Neuron (in vitro differentiated cells): ENCODE data around the gene CAMTA1.

Experiments used
- H2AFZ ChIP-seq: one replicate; pipeline ENCODE4 v1.6.1; 2013; ENCODE audit warnings: low read depth, mild to moderate bottlenecking, inconsistent platforms, low read length, moderate library complexity
- H3K27me3 ChIP-seq: one replicate; pipeline ENCODE4 v1.6.1; 2013; ENCODE audit warnings: low read length; ENCODE audit not compliant: insufficient read depth
- H3K36me3 ChIP-seq: one replicate; pipeline ENCODE4 v1.6.1; 2013; ENCODE audit warnings: low read length; ENCODE audit not compliant: insufficient read depth
- H3K4me1 ChIP-seq: one replicate; pipeline ENCODE4 v1.6.1; 2013; ENCODE audit warnings: low read length; ENCODE audit not compliant: insufficient read depth
- H3K4me3 ChIP-seq: 2 replicates; pipeline ENCODE4 v1.5.1; 2013; ENCODE audit warnings: mild to moderate bottlenecking, low read length, moderate library complexity
- H3K9me3 ChIP-seq: one replicate; pipeline ENCODE4 v1.6.1; 2013; ENCODE audit warnings: low read length

The CAMTA1 gene

DNA sequence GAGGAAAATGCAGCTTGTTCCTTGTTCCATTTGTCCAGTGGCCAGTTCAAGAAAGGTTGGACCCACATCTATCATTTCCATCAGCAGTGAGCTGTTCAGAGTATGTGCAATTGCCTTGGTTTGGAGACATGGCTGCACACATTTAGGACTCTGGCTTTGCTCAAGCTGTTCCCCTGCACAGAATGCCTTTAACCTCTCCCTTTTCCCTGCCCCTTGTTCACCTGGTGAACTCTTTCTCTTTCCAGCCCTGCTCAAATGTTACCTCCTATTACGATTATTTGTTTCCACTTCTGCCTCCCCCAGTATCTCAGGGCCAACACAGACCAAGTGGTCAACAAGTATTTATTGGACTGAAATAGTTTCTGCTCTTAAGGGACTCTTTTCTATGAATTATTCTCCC, 385.9 kb downstream of the CAMTA1 start:
- H3K27me3 ChIP-seq: no peaks in the 10 kb centered on the region
- no peaks in the 10 kb centered on the region for H3K9me3 ChIP-seq
- H2AFZ ChIP-seq: no peak overlapping the region
- H3K36me3 ChIP-seq: no peaks in the 10 kb centered on the region
- no peak overlapping the region for H3K4me3 ChIP-seq
- H3K4me1 ChIP-seq: no peaks in the 10 kb centered on the region

DNA sequence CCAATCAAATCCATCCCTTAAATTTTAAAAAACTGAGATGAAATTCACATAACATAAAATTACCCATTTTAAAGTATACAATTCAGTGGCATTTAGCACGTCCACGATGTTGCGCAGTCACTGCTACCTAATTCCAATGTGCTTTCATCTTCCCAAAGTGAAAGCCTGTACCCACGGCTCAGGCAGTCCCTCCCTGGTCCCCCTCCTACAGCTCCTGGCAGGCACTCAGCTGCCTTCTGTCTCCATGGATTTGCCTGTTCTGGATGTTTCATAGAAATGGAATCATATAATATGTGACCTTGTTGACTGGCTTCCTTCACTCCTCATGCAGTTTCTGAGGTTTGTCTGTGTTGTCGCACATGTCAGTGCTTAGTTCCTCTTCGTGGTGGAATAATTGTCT, 386.3 kb downstream of the CAMTA1 start:
- Histone ChIP-seq H2AFZ (no peak overlapping the region), H3K36me3 (no peaks in the 10 kb centered on the region), H3K4me1 (no peaks in the 10 kb centered on the region), H3K27me3 (no peaks in the 10 kb centered on the region), H3K4me3 (no peak overlapping the region), H3K9me3 (no peaks in the 10 kb centered on the region)

DNA sequence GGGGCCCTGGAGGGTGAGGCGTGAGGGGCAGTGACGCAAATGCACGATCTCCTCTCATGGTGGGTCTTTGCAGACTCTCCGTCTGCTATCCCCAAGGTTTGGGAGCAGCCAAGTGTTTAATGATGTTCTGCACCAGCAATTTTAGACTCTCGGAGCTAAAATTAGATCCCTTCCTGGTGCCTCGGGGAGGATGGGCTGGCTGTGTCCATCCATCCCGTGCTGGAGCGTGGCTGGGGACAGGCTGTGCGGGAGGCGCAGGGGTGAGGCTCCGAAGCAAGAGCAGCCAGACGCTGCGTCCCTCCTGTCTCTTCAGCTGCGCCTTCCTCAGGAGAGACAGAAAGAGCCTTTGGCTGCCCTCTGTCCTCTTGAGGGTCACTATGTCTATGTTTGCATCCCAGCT, 387.6 kb downstream of the CAMTA1 start:
- Histone ChIP-seq H3K36me3 (no peaks in the 10 kb centered on the region), H3K9me3 (no peaks in the 10 kb centered on the region)

DNA sequence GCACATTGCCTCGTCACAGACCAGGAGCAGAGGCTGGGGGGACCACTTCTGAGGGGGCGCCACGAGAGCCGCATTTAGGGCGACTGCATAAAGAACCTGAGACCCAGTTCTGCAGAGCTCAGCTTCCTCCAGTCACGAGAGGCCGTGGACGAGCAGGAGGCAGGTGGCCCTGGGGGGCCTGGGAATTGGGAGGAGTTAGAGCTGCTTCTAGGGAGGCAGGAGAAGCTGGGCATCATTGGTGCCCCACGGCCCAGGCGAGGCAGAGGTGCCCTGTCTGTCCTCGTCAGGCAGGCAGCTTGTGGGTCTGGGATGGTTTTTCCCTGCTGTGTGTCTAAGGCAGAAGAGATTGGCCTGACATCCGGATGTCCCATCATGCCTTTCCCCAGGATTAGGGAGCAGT, 389.3 kb downstream of the CAMTA1 start:
- no peaks in the 10 kb centered on the region for H3K27me3 ChIP-seq
- no peaks in the 10 kb centered on the region for H3K4me1 ChIP-seq
- H3K4me3 ChIP-seq: no peak overlapping the region
- no peak overlapping the region for H2AFZ ChIP-seq
- H3K9me3 ChIP-seq: no peaks in the 10 kb centered on the region
- H3K36me3 ChIP-seq: no peaks in the 10 kb centered on the region

More for the DNA sequence above, 387.6 kb downstream of the CAMTA1 start:
- Histone ChIP-seq H3K4me3 (no peak overlapping the region), H3K27me3 (no peaks in the 10 kb centered on the region), H2AFZ (no peak overlapping the region), H3K4me1 (no peaks in the 10 kb centered on the region)

DNA sequence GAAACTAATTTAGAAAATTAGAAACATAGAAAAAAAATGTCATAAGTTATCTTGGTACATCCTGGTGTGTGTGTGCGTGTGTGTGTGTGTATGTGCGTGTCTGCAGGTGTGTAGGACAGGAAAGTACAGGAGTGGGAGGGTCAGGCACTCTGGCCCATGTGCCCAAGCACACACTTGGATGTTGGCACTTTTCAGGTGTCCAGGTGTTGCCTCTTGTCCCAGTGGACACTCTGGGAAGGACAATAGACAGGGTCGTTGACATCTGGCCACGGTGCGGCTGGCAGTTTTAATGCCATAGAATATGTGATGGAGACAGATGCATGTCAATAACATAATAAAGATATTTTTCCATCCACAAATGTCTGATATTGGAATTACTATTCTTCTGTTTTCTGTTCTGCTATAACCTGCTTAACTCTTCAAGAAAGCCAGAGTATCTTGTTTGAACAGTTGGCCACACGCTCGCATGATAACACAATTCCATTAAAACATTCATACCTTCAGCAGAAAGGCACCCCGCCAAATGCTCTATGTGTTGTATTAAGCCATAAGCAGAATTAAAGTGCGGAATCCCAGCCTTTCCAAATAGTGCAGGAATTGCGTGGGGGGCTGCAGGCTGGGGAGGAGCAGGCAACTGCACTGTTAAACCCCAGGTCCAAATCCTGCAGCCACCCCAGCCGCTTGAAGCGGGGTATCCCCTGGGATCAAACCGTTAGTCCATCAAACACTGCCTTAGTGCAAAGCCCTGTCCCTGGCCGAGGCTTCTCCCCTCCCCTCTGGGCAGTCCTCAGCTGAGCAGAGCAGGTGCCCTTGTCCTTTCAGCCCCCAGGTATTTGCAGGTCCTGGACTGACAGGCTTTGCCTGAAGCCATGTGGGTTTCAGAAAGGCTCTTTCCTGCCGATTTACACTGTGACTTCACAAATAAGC, 390.0 kb downstream of the CAMTA1 start:
- Histone ChIP-seq H3K27me3 (no peaks in the 10 kb centered on the region), H2AFZ (no peak overlapping the region)

DNA sequence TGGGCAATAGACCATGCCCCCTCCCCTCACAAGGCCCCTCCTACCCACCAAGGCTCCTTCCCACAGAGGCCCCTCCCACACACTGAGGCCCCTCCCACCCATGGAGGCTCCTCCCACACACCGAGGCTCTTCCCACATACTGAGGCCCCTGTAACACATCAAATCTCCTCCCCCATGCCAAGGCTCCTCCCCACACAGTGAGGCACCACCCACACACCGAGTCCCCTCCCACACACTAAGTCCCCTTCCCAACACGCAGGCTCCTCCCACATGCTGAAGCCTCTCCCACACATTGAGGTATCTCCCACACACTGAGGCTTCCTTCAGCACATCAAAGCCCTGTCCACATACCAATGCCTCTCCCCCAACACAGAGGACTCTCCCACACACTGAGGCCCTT, 391.8 kb downstream of the CAMTA1 start:
- H3K4me3 ChIP-seq: no peak overlapping the region
- no peaks in the 10 kb centered on the region for H3K27me3 ChIP-seq
- H2AFZ ChIP-seq: no peak overlapping the region
- no peaks in the 10 kb centered on the region for H3K9me3 ChIP-seq
- no peaks in the 10 kb centered on the region for H3K36me3 ChIP-seq
- H3K4me1 ChIP-seq: no peaks in the 10 kb centered on the region

More for the DNA sequence above, 390.0 kb downstream of the CAMTA1 start:
- Histone ChIP-seq H3K4me3 (no peak overlapping the region), H3K9me3 (no peaks in the 10 kb centered on the region), H3K36me3 (no peaks in the 10 kb centered on the region), H3K4me1 (no peaks in the 10 kb centered on the region)

DNA sequence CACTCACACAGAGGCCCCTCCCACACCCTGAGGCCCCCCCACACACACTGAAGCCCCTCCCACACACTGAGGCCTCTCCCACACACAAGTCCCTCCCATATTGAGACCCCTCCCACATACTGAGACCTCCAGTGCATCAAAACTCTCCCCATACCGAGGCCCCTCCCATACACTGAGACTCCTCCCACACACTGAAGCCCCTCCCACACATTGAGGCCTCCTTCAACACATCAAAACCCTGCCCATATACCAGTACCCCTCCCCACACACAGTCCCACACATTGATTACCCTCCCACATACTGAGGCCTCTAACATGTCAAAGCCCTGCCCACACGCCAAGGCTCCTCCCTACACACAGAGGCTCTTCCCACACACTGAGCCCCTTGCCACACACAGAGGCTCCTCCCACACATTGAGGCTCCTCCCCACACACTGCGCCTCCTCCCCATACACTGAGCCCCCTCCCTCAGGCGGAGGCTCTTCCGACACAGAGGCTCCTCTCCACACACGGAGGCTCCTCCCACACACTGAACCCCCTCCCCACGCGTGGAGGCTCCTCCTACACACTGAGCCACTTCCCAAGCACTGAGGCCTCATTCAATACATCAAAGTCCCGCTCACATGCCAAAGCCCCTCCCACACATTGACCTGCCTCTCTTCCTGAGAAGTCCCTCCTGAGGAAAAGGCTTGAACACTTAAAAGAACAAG, 392.3 kb downstream of the CAMTA1 start:
- H3K27me3 ChIP-seq: no peaks in the 10 kb centered on the region
- no peaks in the 10 kb centered on the region for H3K4me1 ChIP-seq
- no peak overlapping the region for H2AFZ ChIP-seq
- no peaks in the 10 kb centered on the region for H3K36me3 ChIP-seq
- no peak overlapping the region for H3K4me3 ChIP-seq
- no peaks in the 10 kb centered on the region for H3K9me3 ChIP-seq

DNA sequence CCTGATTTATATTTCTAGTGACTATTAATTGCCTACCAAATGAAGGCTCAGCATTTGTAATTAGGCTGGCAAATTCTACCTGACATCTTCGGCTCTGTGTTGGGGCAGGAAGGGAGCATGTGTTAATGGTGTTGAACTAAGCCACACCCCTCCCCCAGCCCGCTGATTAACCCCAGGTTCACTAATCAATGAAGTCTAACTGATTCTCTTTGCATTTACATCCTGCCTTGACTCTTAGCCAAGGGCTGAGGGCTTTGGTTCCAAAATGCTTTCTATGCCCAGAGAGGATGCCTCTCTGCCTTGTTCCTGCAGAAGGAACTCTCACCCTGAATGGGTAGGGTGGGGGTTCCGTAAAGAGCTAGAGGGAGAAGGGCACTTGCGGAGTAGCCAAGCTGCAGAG, 393.1 kb downstream of the CAMTA1 start:
- H3K36me3 ChIP-seq: no peaks in the 10 kb centered on the region
- no peaks in the 10 kb centered on the region for H3K27me3 ChIP-seq
- no peak overlapping the region for H3K4me3 ChIP-seq
- H3K4me1 ChIP-seq: no peaks in the 10 kb centered on the region
- H2AFZ ChIP-seq: no peak overlapping the region
- no peaks in the 10 kb centered on the region for H3K9me3 ChIP-seq

DNA sequence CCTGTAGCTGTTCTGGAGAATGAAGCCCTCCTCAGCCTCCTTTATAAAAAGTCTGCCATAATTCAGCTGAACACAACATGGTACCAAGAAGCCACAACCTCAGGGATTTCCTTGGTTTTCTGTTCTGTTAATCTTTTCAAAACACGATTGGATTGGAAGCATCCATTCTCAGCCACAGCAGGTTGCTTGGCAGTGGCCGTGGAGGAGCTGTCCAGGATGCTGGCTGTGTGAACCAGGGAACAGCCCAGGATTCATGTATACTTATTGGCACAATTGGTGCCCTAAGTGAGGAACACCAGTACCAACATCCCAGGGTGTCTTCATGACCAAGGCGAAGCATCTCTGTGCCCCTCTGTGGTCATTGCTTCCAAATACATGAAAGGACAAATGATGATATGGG, 393.5 kb downstream of the CAMTA1 start:
- H2AFZ ChIP-seq: no peak overlapping the region
- H3K4me1 ChIP-seq: no peaks in the 10 kb centered on the region
- H3K9me3 ChIP-seq: no peaks in the 10 kb centered on the region
- H3K4me3 ChIP-seq: no peak overlapping the region
- no peaks in the 10 kb centered on the region for H3K27me3 ChIP-seq
- H3K36me3 ChIP-seq: no peaks in the 10 kb centered on the region

DNA sequence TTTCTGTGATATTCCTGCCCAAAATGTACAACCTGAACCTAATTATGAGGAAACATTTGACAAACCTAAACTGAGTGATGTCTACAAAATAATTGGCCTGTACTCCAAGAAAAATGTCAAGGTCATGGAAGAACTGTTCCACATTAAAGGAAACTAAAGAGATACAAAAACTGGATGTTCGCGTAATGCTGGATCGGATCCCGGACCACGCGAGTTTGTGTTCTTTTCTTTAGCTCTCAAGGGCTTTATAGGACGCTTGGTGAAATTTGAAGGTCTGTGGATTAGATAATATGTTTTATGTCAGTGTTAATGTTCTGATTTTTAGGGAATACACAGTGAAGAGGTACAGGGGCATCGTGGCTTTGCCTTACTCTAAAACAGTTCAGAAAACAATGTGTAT, 400.5 kb downstream of the CAMTA1 start:
- no peaks in the 10 kb centered on the region for H3K9me3 ChIP-seq
- H3K4me3 ChIP-seq: no peak overlapping the region
- H3K4me1 ChIP-seq: no peaks in the 10 kb centered on the region
- H2AFZ ChIP-seq: no peak overlapping the region
- no peaks in the 10 kb centered on the region for H3K36me3 ChIP-seq
- no peaks in the 10 kb centered on the region for H3K27me3 ChIP-seq

DNA sequence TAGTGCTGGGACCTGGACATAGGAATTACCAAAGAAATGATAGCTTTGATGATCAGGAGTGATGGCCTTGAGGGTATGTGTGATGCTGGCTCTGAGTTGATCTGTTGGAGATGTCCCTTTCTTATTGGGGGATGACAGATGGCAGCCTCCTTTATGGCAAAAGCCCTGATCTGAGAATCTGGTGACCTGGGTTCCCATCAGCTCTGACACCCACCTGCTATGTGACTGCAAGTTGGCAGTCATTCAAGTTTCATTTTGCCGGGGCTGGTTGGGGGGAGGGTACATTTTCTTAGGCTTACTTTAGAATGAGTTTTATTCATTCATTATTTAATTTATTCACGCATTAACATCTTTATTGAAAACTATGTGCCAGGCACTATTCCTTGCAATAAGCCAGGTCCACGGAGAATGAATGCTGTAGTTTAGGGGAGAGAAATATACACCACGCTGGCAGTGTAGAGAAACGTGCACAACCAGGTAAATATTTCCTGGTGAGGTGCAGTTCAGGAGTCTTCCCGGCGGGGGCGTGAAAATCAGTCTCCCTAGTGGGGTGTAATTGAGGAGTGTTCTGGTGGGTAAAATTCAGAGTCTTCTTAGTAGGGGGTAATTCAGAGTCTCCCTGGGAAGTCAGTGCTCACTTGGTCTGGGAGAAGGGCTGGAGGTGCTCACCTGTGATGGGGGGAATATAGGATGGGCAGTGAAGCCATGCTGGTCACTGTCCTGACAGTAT, 401.3 kb downstream of the CAMTA1 start:
- H3K4me3 ChIP-seq: no peak overlapping the region
- no peaks in the 10 kb centered on the region for H3K4me1 ChIP-seq

DNA sequence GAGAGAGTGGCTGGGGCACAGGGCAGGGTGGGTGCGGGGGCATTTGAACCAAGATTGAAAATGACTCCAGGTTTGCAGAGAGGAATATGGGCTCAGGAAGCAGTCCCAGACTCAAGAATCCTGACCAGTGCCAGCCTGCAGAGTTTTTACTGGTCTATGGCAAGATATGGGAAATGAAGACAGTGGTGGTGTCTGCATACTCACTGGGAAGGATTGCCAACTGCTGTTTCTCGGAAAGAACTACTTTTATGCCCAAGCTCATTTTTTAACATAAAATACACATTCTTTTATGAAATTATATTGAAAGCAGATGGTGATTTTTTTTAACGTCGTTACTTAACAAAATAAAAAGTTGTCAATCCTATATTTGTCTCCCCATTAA, 401.8 kb downstream of the CAMTA1 start:
- Histone ChIP-seq H3K4me1 (no peaks in the 10 kb centered on the region), H3K36me3 (no peaks in the 10 kb centered on the region), H3K4me3 (no peak overlapping the region), H3K27me3 (no peaks in the 10 kb centered on the region), H2AFZ (no peak overlapping the region), H3K9me3 (no peaks in the 10 kb centered on the region)

More for the DNA sequence above, 401.3 kb downstream of the CAMTA1 start:
- Histone ChIP-seq H3K27me3 (no peaks in the 10 kb centered on the region), H2AFZ (no peak overlapping the region), H3K9me3 (no peaks in the 10 kb centered on the region), H3K36me3 (no peaks in the 10 kb centered on the region)

DNA sequence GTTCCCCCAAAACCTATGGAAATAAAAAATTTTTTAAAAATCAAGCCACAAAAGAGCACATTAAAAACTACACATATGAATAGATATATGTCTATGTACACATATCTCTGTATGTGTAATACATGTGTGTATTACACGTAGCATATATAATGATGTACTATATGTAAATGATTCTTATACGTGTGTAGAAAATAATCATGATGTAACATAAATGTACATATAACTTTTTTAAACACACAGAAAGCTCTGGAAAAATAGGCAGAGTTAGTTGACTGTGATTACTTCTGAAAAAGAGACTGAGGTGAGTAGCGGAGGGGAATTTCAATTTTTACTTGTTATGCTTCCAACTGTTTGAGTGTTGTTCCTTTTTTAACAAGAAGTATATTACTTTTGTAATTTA, 405.0 kb downstream of the CAMTA1 start:
- Histone ChIP-seq H3K27me3 (peaks cover 10% of the 10 kb centered on the region), H3K4me3 (no peak overlapping the region), H2AFZ (no peak overlapping the region), H3K9me3 (no peaks in the 10 kb centered on the region), H3K36me3 (no peaks in the 10 kb centered on the region), H3K4me1 (no peaks in the 10 kb centered on the region)
